GM23248 (cell line): Measurements from ENCODE around the gene PRR22. TPM values are rescaled to one million over a fixed set of nuclear protein-coding genes. Genes with fewer than 3 reads are reported as not detected.
"Not testable (repeated sequence)": the region's sequence is repeated elsewhere in the genome, so short reads cannot be mapped to it uniquely, and the experiment has no call there.

Experiments
- DNase-seq: peaks from one replicate; pipeline ENCODE4 v3.0.0-alpha.2; 2015
- H2AFZ ChIP-seq: fragments of 200-600 bp; sonication (generic); 2 replicates; pipeline ENCODE4 v1.6.1; 2016; ENCODE audit warnings: antibody characterized with exemption
- H3F3A ChIP-seq: fragments of 200-600 bp; sonication (generic); 2 replicates; pipeline ENCODE4 v1.6.1; 2016; ENCODE audit warnings: mild to moderate bottlenecking, antibody characterized with exemption, mixed run types; ENCODE audit not compliant: insufficient read depth
- H3K27ac ChIP-seq: fragments of 200-600 bp; sonication (generic); 2 replicates; pipeline ENCODE4 v1.5.1; 2016; ENCODE audit warnings: mild to moderate bottlenecking
- H3K27me3 ChIP-seq: fragments of 200-600 bp; sonication (generic); replicated peaks from 2 replicates; pipeline ENCODE4 v1.6.1; 2016; ENCODE audit warnings: mild to moderate bottlenecking; ENCODE audit not compliant: insufficient read depth
- H3K36me3 ChIP-seq: fragments of 200-600 bp; sonication (generic); 2 replicates; pipeline ENCODE4 v1.6.1; 2016; ENCODE audit warnings: low read depth, mild to moderate bottlenecking
- H3K4me1 ChIP-seq: fragments of 200-600 bp; sonication (generic); 2 replicates; pipeline ENCODE4 v1.6.1; 2016; ENCODE audit warnings: mild to moderate bottlenecking; ENCODE audit not compliant: insufficient read depth
- H3K4me2 ChIP-seq: fragments of 200-600 bp; sonication (generic); one replicate; pipeline ENCODE4 v1.6.1; 2016; ENCODE audit warnings: mild to moderate bottlenecking; ENCODE audit not compliant: unreplicated experiment
- H3K4me3 ChIP-seq: fragments of 200-600 bp; sonication (generic); 2 replicates; pipeline ENCODE4 v1.5.1; 2016; ENCODE audit warnings: mild to moderate bottlenecking
- H3K79me2 ChIP-seq: fragments of 200-600 bp; sonication (generic); 2 replicates; pipeline ENCODE4 v1.6.1; 2016; ENCODE audit warnings: mild to moderate bottlenecking; ENCODE audit not compliant: insufficient read depth
- H3K9ac ChIP-seq: fragments of 200-600 bp; sonication (generic); 2 replicates; pipeline ENCODE4 v1.6.1; 2016; ENCODE audit warnings: mild to moderate bottlenecking
- H3K9me2 ChIP-seq: fragments of 200-600 bp; sonication (generic); 2 replicates; pipeline ENCODE4 v1.6.1; 2016; ENCODE audit warnings: mixed run types, mild to moderate bottlenecking, moderate library complexity; ENCODE audit not compliant: insufficient read depth
- H3K9me3 ChIP-seq: fragments of 200-600 bp; sonication (generic); one replicate; pipeline ENCODE4 v1.6.1; 2017; ENCODE audit warnings: low read depth
- H4K20me1 ChIP-seq: fragments of 200-600 bp; sonication (generic); 2 replicates; pipeline ENCODE4 v1.6.0; 2016; ENCODE audit not compliant: insufficient read depth
- EZH2 ChIP-seq: fragments of 200-600 bp; sonication (generic); IDR thresholded peaks from 2 replicates; pipeline ENCODE4 v1.6.1; 2018; ENCODE audit warnings: antibody characterized with exemption, mild to moderate bottlenecking; ENCODE audit not compliant: insufficient read depth, poor library complexity, severe bottlenecking
- EZH2phosphoT487 ChIP-seq: fragments of 200-600 bp; sonication (generic); IDR thresholded peaks from 2 replicates; pipeline ENCODE4 v1.6.1; 2018; ENCODE audit warnings: antibody characterized with exemption, moderate library complexity, mild to moderate bottlenecking, low read depth; ENCODE audit not compliant: insufficient read depth
- WGBS, 2 experiments: methylation state at CpG; one replicate each; pipeline ENCODE4 v1.1.6; 2015 to 2017; ENCODE audit warnings: low lambda C conversion rate in 2 of 2, low coverage in 1 of 2; ENCODE audit errors: missing lambda C conversion rate in 2 of 2; 5-methylcytosine and 5-hydroxymethylcytosine counted together
- in situ Hi-C: fragments of 300-500 bp; cut with MboI; formaldehyde crosslinking; loops from 2 replicates; pipeline ENCODE4 v1.15.0; 2020
- polyA plus RNA-seq: library from polyadenylated mRNA; unstranded; fragments of >200 nt; fragmentation: Nextera tagmentation; extraction: Ambion mirVana; gene quantifications from 2 replicates; pipeline ENCODE4 v1.2.1, GENCODE V29; 2016
- total RNA-seq: library from RNA; depleted of rRNA; stranded (reverse); fragments of >200 nt; shearing (Covaris generic); gene quantifications from 2 replicates; pipeline ENCODE4 v1.2.3, GENCODE V29; 2014; rRNA removed

PRR22 gene
- total and polyA plus RNA-seq, 2 experiments from 2014 or later = 0.19 TPM; not detected in 1

DNA sequence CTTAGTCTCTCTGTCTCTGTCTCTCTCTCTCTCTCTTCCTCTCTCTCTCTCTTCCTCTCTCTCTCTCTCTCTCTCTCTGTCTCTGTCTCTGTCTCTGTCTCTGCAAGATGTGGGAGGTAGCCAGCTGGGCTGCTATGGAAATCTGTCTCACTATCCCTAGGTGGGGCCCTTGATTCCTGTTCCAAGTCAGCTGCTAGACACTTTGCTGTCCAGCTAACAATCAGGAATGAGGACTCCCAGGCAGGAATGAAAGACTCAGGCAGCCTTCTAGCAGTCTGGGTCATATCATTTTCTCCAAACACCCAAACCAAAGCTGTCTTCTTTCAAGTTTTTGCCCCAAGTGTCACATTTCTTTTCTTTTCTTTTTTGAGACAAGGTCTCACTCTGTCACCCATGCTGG lies 40.9 kb downstream of the PRR22 start:
- H2AFZ ChIP-seq = no peak overlapping the region
- DNase-seq = peak; percentile 14
- no peak for TF ChIP-seq EZH2phosphoT487
- H3K36me3 ChIP-seq = no peaks in the 10 kb centered on the region
- H3K27me3 ChIP-seq = peaks cover 3% of the 10 kb centered on the region; the same call in 1 of the 2 replicates
- H3K4me2 ChIP-seq = no peak overlapping the region
- no peaks in the 10 kb centered on the region for H3K4me1 ChIP-seq
- no peaks in the 10 kb centered on the region for H3K79me2 ChIP-seq
- H3F3A ChIP-seq = no peaks in the 10 kb centered on the region
- H4K20me1 ChIP-seq = no peaks in the 10 kb centered on the region
- no peaks in the 10 kb centered on the region for H3K9me2 ChIP-seq
- H3K27ac ChIP-seq = no peak overlapping the region
- in situ Hi-C loops = no loop called here
- no peak overlapping the region for H3K4me3 ChIP-seq
- no peaks in the 10 kb centered on the region for H3K9me3 ChIP-seq
- no peak overlapping the region for H3K9ac ChIP-seq

DNA sequence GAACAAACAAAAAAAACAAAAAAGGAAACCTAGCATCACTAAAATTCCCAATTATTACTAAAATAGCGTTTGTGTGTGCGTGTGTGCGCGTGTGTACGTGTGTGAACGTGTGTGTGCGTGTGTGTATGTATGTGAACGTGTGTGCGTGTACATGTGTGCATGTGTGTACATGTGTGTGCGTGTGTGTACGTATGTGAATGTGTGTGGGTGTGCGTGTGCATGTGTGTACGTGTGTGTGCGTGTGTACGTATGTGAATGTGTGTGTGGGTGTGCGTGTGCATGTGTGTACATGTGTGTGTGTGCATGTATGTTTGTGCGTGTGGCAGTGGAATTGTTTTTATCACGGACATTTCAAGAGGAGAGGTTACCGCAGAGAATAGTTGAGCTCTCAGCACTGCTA lies 42.5 kb downstream of the PRR22 start:
- Histone ChIP-seq H4K20me1 (no peaks in the 10 kb centered on the region), H3K9me3 (no peaks in the 10 kb centered on the region), H3K4me3 (no peak overlapping the region), H3K4me1 (no peaks in the 10 kb centered on the region), H3K27ac (no peak overlapping the region), H3K27me3 (peaks cover 3% of the 10 kb centered on the region; the same call in 1 of the 2 replicates), H3F3A (no peaks in the 10 kb centered on the region), H3K36me3 (no peaks in the 10 kb centered on the region), H3K9ac (no peak overlapping the region), H2AFZ (no peak overlapping the region), H3K9me2 (no peaks in the 10 kb centered on the region), H3K79me2 (no peaks in the 10 kb centered on the region), H3K4me2 (no peak overlapping the region)
- DNase-seq = no peak
- 70 to 76% methylated on average over 17 to 19 of the region's 19 CpGs for WGBS, 2 experiments
- no peak for TF ChIP-seq EZH2
- no peak for TF ChIP-seq EZH2phosphoT487
- in situ Hi-C loops = no loop called here

GRCh38 chr19:5738423-5738822 lies 46.1 kb downstream of the PRR22 start:
- no peak overlapping the region for H2AFZ ChIP-seq
- H3K36me3 ChIP-seq = no peaks in the 10 kb centered on the region
- in situ Hi-C loops = no loop called here
- no peak overlapping the region for H3K9ac ChIP-seq
- no peaks in the 10 kb centered on the region for H3F3A ChIP-seq
- TF ChIP-seq EZH2 = no peak
- no peak for TF ChIP-seq EZH2phosphoT487
- no peaks in the 10 kb centered on the region for H3K9me2 ChIP-seq
- DNase-seq = peak; percentile 58
- no peaks in the 10 kb centered on the region for H3K27me3 ChIP-seq
- H3K27ac ChIP-seq = no peak overlapping the region
- no peaks in the 10 kb centered on the region for H4K20me1 ChIP-seq
- H3K4me1 ChIP-seq = no peaks in the 10 kb centered on the region
- H3K9me3 ChIP-seq = no peaks in the 10 kb centered on the region
- H3K4me2 ChIP-seq = no peak overlapping the region
- 43 to 49% methylated on average over 8 of the region's 8 CpGs for WGBS, 2 experiments
- H3K79me2 ChIP-seq = no peaks in the 10 kb centered on the region
- H3K4me3 ChIP-seq = no peak overlapping the region

- WGBS, 2 experiments = 86 to 94% methylated on average over 2 of the region's 2 CpGs
- H3K9ac ChIP-seq, H3K79me2 ChIP-seq, H4K20me1 ChIP-seq, H3K36me3 ChIP-seq, H2AFZ ChIP-seq, H3F3A ChIP-seq, H3K9me3 ChIP-seq, H3K4me2 ChIP-seq, H3K27me3 ChIP-seq, in situ Hi-C loops, H3K4me1 ChIP-seq, H3K27ac ChIP-seq, DNase-seq, H3K4me3 ChIP-seq, H3K9me2 ChIP-seq: not testable (repeated sequence)
Measured at GRCh38 chr19:5733172-5733571, 51.4 kb downstream of the PRR22 start.

Other genes with a start within 250 kb of the PRR22 start
- gene TINCR, start 216.8 kb downstream of the PRR22 start, total RNA-seq = 1.6 TPM in 1 of 2 replicates, not detected in the other
- gene TINCR, start 216.8 kb downstream of the PRR22 start, polyA plus RNA-seq = 0.19 TPM in 1 of 2 replicates, not detected in the other
- 17.6 and 24.2 TPM in 2 replicates for gene SAFB2, start 162.0 kb downstream of the PRR22 start, total RNA-seq
- 32.4 and 37.2 TPM in 2 replicates for gene SAFB2, start 162.0 kb downstream of the PRR22 start, polyA plus RNA-seq
- gene SAFB, start 161.7 kb downstream of the PRR22 start, total RNA-seq = 28.6 and 36.5 TPM in 2 replicates
- 49.1 and 49.4 TPM in 2 replicates for gene SAFB, start 161.7 kb downstream of the PRR22 start, polyA plus RNA-seq
- gene MICOS13, start 104.2 kb downstream of the PRR22 start, total RNA-seq = 39.8 and 44.5 TPM in 2 replicates
- 147 and 157 TPM in 2 replicates for gene MICOS13, start 104.2 kb downstream of the PRR22 start, polyA plus RNA-seq
- gene HSD11B1L, start 103.7 kb downstream of the PRR22 start, total RNA-seq = 23.8 and 30.7 TPM in 2 replicates
- 10.9 and 13.4 TPM in 2 replicates for gene HSD11B1L, start 103.7 kb downstream of the PRR22 start, polyA plus RNA-seq
- gene RPL36, start 94.5 kb downstream of the PRR22 start, total RNA-seq = 503 and 678 TPM in 2 replicates
- gene RPL36, start 94.5 kb downstream of the PRR22 start, polyA plus RNA-seq = 1,118 and 1,128 TPM in 2 replicates
- 119 and 123 TPM in 2 replicates for gene LONP1, start 64.6 kb downstream of the PRR22 start, total RNA-seq
- gene LONP1, start 64.6 kb downstream of the PRR22 start, polyA plus RNA-seq = 73.7 and 77.5 TPM in 2 replicates
- gene CATSPERD, start 64.1 kb downstream of the PRR22 start, total RNA-seq = 0.22 TPM in 1 of 2 replicates, not detected in the other
- not detected in 2 replicates for gene CATSPERD, start 64.1 kb downstream of the PRR22 start, polyA plus RNA-seq
- 18.6 and 18.8 TPM in 2 replicates for gene DUS3L, start 6.4 kb upstream of the PRR22 start, total RNA-seq
- 15.6 and 17.1 TPM in 2 replicates for gene DUS3L, start 6.4 kb upstream of the PRR22 start, polyA plus RNA-seq
- not detected in 2 replicates for gene NRTN, start 20.3 kb upstream of the PRR22 start, total RNA-seq
- not detected in 2 replicates for gene NRTN, start 20.3 kb upstream of the PRR22 start, polyA plus RNA-seq
- gene FUT6, start 55.0 kb upstream of the PRR22 start, total RNA-seq = not detected in 2 replicates
- gene FUT6, start 55.0 kb upstream of the PRR22 start, polyA plus RNA-seq = not detected in 2 replicates
- gene FUT3, start 66.7 kb upstream of the PRR22 start, total RNA-seq = not detected in 2 replicates
- not detected in 2 replicates for gene FUT3, start 66.7 kb upstream of the PRR22 start, polyA plus RNA-seq
- not detected in 2 replicates for gene FUT5, start 85.8 kb upstream of the PRR22 start, total RNA-seq
- gene FUT5, start 85.8 kb upstream of the PRR22 start, polyA plus RNA-seq = not detected in 2 replicates
- 215 and 231 TPM in 2 replicates for gene NDUFA11, start 119.0 kb upstream of the PRR22 start, total RNA-seq
- 585 and 588 TPM in 2 replicates for gene NDUFA11, start 119.0 kb upstream of the PRR22 start, polyA plus RNA-seq
- 3.8 and 4.4 TPM in 2 replicates for gene VMAC, start 120.1 kb upstream of the PRR22 start, total RNA-seq
- 1.8 and 2.1 TPM in 2 replicates for gene VMAC, start 120.1 kb upstream of the PRR22 start, polyA plus RNA-seq
- 5.1 and 16.1 TPM in 2 replicates for gene CAPS, start 129.5 kb upstream of the PRR22 start, total RNA-seq
- 6.7 and 7.0 TPM in 2 replicates for gene CAPS, start 129.5 kb upstream of the PRR22 start, polyA plus RNA-seq
- 41.8 and 53.5 TPM in 2 replicates for gene RANBP3, start 193.4 kb upstream of the PRR22 start, total RNA-seq
- 50.0 and 51.7 TPM in 2 replicates for gene RANBP3, start 193.4 kb upstream of the PRR22 start, polyA plus RNA-seq